ENCODE measurements around the gene SLC9A3.

Gene SLC9A3

DNA sequence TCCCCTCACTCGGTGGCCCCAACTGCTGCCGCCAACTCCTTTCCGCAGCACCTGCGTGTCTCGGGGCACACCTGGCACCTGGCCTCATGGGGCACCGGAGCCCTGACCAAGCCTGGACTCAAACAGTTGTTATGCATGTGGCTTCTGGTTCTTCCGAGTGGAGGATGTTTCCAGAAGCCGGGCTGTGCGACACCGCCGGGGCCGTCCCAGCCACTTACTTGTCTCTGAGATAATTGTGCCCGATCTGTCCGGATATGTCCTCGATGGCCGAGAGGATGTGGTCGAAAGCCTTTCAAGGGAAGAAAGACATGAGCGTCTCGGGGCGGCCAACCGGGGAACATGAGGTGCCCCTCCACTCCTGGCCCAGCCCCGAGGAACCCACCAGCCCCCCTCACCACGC lies 42.9 kb downstream of the SLC9A3 start (continued):
- TF ChIP-seq, protein P1, sequence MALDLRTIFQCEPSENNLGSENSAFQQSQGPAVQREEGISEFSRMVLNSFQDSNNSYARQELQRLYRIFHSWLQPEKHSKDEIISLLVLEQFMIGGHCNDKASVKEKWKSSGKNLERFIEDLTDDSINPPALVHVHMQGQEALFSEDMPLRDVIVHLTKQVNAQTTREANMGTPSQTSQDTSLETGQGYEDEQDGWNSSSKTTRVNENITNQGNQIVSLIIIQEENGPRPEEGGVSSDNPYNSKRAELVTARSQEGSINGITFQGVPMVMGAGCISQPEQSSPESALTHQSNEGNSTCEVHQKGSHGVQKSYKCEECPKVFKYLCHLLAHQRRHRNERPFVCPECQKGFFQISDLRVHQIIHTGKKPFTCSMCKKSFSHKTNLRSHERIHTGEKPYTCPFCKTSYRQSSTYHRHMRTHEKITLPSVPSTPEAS (tag by site-specific recombination; IDR thresholded peaks at IDR 0.05) = no peak
- no peak for TF ChIP-seq ZNF146 (tag by site-specific recombination; IDR thresholded peaks at IDR 0.05)
- TF ChIP-seq, protein P2, sequence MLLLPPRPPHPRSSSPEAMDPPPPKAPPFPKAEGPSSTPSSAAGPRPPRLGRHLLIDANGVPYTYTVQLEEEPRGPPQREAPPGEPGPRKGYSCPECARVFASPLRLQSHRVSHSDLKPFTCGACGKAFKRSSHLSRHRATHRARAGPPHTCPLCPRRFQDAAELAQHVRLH (tag by site-specific recombination; IDR thresholded peaks at IDR 0.05) = no peak
- TF ChIP-seq, protein P3, sequence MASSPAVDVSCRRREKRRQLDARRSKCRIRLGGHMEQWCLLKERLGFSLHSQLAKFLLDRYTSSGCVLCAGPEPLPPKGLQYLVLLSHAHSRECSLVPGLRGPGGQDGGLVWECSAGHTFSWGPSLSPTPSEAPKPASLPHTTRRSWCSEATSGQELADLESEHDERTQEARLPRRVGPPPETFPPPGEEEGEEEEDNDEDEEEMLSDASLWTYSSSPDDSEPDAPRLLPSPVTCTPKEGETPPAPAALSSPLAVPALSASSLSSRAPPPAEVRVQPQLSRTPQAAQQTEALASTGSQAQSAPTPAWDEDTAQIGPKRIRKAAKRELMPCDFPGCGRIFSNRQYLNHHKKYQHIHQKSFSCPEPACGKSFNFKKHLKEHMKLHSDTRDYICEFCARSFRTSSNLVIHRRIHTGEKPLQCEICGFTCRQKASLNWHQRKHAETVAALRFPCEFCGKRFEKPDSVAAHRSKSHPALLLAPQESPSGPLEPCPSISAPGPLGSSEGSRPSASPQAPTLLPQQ (tag by site-specific recombination; IDR thresholded peaks at IDR 0.05) = no peak
- TF ChIP-seq ZNF544 (tag by site-specific recombination; IDR thresholded peaks at IDR 0.05) = no peak

DNA sequence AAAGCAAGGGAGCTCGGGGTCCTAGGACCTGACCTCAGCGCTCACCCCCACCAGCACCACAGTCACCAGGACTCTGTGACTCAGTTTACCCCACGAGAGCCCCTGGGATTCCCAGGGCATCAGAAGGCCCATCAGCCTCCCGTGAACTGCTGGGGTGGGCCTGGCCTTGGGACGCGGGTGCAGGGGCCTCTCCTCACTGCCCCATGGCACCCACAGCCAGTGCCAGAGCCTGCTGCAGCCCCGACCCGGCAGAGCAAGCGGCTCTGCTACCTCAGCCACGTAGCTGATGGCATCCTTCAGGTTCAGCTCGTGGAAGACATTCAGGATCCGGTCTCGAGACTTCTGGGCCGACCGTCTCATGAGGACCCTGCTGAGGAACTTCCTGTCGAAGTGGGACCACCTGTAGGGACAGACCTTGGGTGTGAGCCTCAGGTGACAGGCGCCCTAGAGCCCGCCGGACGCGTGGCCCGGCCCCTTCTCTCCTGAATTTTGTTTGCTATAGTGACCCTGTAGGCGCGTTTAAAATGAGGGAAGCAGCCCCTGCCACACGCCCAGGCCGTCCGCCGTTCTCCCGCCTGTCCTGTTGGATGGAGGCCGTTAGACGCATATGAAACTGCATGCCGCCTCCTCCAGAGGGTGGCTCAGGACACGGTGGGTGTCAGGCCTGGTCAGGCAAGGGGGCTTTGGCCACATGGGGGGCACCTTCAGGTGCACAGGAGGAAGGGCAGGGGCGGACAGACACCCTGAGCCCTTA lies 44.5 kb downstream of the SLC9A3 start:
- TF ChIP-seq ZNF155 (tag by site-specific recombination; IDR thresholded peaks at IDR 0.05) (no peak), ZNF302 (tag by site-specific recombination; IDR thresholded peaks at IDR 0.05; ENCODE audit: low read depth) (no peak), ZNF510 (tag by site-specific recombination; IDR thresholded peaks at IDR 0.05; ENCODE audit: insufficient replicate concordance) (no peak), ZNF561 (tag by site-specific recombination; IDR thresholded peaks at IDR 0.05; ENCODE audit: borderline replicate concordance) (no peak)
- TF ChIP-seq, protein P4, sequence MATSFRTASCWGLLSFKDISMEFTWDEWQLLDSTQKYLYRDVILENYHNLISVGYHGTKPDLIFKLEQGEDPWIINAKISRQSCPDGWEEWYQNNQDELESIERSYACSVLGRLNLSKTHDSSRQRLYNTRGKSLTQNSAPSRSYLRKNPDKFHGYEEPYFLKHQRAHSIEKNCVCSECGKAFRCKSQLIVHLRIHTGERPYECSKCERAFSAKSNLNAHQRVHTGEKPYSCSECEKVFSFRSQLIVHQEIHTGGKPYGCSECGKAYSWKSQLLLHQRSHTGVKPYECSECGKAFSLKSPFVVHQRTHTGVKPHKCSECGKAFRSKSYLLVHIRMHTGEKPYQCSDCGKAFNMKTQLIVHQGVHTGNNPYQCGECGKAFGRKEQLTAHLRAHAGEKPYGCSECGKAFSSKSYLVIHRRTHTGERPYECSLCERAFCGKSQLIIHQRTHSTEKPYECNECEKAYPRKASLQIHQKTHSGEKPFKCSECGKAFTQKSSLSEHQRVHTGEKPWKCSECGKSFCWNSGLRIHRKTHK (tag by site-specific recombination; IDR thresholded peaks at IDR 0.05) = no peak
- ChIA-PET CTCF (interaction anchor here (0.7 kb wide), 1 partner anchor 139 kb away, joined by 3 read pairs; no protein-coding TSS in a partner anchor), POLR2A (no interaction called here)
- Histone ChIP-seq H3K36me3 (ENCODE audit: control insufficient read depth in 2 of 2, insufficient read depth in 1 of 2, low read length in 2 of 2) (no peaks in the 10 kb centered on the region; a peak in 1 of 3 replicates), H3K9me3 (ENCODE audit: control insufficient read depth, insufficient read depth, low read depth, low read length) (no peaks in the 10 kb centered on the region), H3K4me3 (ENCODE audit: low read depth, low read length) (no peak overlapping the region), H3K4me1 (ENCODE audit: control insufficient read depth, insufficient read depth, low read length) (no peaks in the 10 kb centered on the region), H3K27ac (ENCODE audit: extremely low read depth, low read depth, low read length) (no peak overlapping the region)

DNA sequence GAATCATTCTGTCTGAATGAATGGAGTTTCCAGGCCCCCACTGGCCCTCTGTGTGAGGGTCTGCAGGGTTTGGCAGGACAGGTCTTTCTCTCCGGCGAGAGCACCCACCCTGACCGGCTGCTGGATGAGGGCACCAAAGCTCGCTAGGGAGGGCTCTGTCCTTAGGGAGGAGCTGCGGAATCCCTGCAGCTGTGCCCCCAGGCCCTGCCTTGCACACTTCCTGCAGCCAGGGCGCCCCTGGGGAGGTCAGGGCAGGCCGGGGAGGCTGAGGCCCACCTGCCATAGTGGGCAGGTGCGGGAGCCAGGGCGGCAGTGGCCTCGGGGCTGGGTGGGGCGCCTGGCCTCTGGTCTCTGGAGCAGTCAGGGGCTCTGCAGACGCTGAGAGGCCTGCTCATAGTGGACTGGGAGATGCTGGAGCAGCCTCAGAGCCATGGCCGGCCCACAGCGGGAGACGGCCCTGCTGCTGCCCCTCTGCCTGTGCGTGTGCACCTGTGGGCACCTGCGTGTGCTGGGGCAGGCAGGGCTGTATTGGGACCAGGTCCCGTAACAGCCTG lies 45.2 kb downstream of the SLC9A3 start:
- no peak for TF ChIP-seq ZNF658 (tag by site-specific recombination; IDR thresholded peaks at IDR 0.05)
- POLR2A ChIA-PET = no interaction called here

DNA sequence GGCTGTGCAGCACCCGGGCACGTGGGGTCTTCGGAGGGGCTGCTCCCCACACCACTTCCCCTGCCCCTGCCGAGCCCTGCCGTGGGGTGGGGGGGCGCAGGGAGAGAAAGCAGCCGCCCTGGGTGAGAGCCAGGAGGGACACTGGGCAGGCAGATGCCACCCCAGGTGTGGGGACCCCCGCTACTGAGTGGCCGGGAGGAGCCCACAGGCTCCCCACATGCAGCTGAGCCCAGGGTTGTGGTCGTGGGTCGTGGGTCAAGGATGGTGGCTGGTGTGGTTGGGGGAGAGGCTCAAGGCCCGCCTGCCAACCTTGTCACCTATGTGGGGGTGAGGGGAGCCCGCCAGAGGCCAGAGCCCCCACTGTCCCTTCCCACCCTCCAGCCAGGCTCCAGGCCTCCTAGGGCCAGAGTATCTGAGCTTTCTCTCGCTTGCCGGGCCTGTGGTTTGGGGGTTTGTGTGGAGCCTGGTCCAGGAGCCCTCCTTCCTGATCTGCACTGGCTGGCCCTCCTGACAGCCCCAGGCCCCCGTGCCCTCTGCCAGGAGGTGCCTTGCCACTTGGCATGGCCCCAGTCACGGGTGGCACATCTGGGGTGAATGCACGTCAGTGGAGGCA lies 45.8 kb downstream of the SLC9A3 start:
- ChIA-PET CTCF (no interaction called here), POLR2A (no interaction called here)
- Histone ChIP-seq H3K9me3 (ENCODE audit: control insufficient read depth, insufficient read depth, low read depth, low read length) (no peaks in the 10 kb centered on the region), H3K4me1 (ENCODE audit: control insufficient read depth, insufficient read depth, low read length) (no peaks in the 10 kb centered on the region), H3K4me3 (ENCODE audit: low read depth, low read length) (no peak overlapping the region), H3K36me3 (ENCODE audit: control insufficient read depth in 2 of 2, insufficient read depth in 1 of 2, low read length in 2 of 2) (no peaks in the 10 kb centered on the region; a peak in 1 of 3 replicates), H3K27ac (ENCODE audit: extremely low read depth, low read depth, low read length) (no peak overlapping the region)
- peak; percentile 58 for TF ChIP-seq GLIS2 (tag by site-specific recombination; IDR thresholded peaks at IDR 0.05)
- no peak for TF ChIP-seq ZNF114 (tag by site-specific recombination; IDR thresholded peaks at IDR 0.05)

More for the DNA sequence above, 45.2 kb downstream of the SLC9A3 start:
- Histone ChIP-seq H3K9me3 (ENCODE audit: control insufficient read depth, insufficient read depth, low read depth, low read length) (no peaks in the 10 kb centered on the region), H3K27ac (ENCODE audit: extremely low read depth, low read depth, low read length) (no peak overlapping the region), H3K36me3 (ENCODE audit: control insufficient read depth in 2 of 2, insufficient read depth in 1 of 2, low read length in 2 of 2) (no peaks in the 10 kb centered on the region; a peak in 1 of 3 replicates), H3K4me3 (ENCODE audit: low read depth, low read length) (no peak overlapping the region), H3K4me1 (ENCODE audit: control insufficient read depth, insufficient read depth, low read length) (no peaks in the 10 kb centered on the region)
- CTCF ChIA-PET = no interaction called here
